Esophagus muscularis mucosa (tissue), 3 donors: ENCODE measurements around the gene GPX3.

ENCODE experiments used
- CTCF ChIP-seq, 3 experiments: fragments of 200-600 bp in 2 of 3; fragments of 450-650 bp in 1 of 3; sonication (generic) in 2 of 3; IDR thresholded peaks; one replicate each; pipeline ENCODE4 v1.5.1; 2017 to 2019; ENCODE audit warnings: antibody characterized with exemption in 3 of 3, mild to moderate bottlenecking in 2 of 3, moderate library complexity in 1 of 3
- EP300 ChIP-seq: sonication (generic); formaldehyde crosslinking; IDR thresholded peaks from one replicate; pipeline ENCODE4 v1.6.1; 2017; ENCODE audit warnings: antibody characterized with exemption

- TF ChIP-seq CTCF (IDR thresholded peaks at IDR 0.05): no peak
- TF ChIP-seq EP300: no peak
These were observed 1.4 kb downstream of the GPX3 start for GRCh38 chr5:151021746-151022145.
